Measurements from ENCODE around the gene VAMP3.

Gene VAMP3

DNA sequence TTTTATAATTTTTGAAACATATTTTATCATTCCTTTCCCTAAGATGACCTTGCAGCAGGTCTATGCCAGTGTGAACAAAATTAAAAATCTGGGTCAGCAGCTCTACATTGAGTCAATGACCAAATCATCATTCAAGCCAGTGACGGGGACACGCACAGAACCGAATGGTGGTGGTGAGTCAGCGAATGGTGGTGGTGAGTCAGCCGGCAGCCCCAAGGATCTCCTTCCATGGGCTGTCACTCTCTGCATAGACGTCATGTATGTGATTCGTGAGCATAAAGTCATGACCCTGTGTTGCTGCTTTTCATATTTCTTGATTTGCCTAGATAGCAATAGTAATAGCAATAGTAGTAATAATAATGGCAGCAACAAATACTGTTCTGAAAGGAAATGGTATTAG lies 39.3 kb downstream of the VAMP3 start:
- in situ Hi-C loops (cut with MboI; ENCODE audit: low sequenced_read_pairs) = no loop called here

DNA sequence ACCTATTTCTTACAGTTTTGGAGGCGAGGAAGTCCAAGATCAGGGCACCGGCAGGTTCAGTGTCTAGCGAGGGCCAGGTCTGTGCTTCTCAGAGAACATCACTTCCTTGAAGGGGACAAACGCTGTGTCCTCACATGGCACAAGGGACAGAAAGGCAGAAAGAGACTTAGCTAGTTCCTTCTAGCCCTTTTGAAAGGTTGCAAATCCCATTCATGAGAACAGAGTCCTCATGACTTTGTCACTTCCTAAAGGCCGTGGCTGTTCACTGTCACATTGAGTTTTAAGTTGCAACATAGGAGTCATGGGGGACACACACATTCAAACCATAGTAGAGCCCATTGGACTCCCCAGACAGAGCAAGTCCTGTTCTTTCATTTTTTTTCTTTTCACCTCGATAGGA lies 40.4 kb downstream of the VAMP3 start:
- in situ Hi-C loops (cut with MboI; ENCODE audit: low sequenced_read_pairs) = no loop called here

- in situ Hi-C loops (cut with MboI; ENCODE audit: low sequenced_read_pairs) = no loop called here
These were observed 42.7 kb downstream of the VAMP3 start for GRCh38 chr1:7813677-7814373.

- in situ Hi-C loops (cut with MboI; ENCODE audit: low sequenced_read_pairs) = no loop called here
These were observed 50.2 kb downstream of the VAMP3 start for GRCh38 chr1:7821282-7821681.

DNA sequence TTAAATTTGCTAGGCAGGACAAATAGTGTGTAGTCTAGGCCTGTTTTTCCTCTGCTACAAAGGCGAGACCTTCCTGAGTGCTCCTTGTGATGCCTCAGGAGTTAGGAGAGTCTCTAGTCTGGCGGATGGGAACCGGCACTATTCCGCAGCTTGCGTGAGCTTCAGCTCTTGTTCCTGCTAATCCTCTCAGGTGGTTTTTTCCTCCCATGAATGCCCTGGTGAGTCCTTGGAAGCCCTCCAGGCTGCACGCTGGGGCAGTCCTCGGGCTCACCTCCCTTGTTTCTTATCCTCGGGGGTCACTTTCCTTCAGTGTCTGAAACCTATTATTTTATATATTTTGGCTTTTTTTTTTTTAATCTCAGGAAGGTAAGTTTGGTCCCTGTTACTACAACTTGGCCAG lies 53.6 kb downstream of the VAMP3 start:
- in situ Hi-C loops (cut with MboI; ENCODE audit: low sequenced_read_pairs) = no loop called here

GRCh38 chr1:7826363-7826762 lies 55.3 kb downstream of the VAMP3 start:
- in situ Hi-C loops (cut with MboI; ENCODE audit: low sequenced_read_pairs) = no loop called here

- in situ Hi-C loops (cut with MboI; ENCODE audit: low sequenced_read_pairs) = no loop called here
These were observed 56.2 kb downstream of the VAMP3 start for GRCh38 chr1:7827126-7827955.
